SK-N-SH (cell line): ENCODE data around the gene CA4. TPM values are rescaled to one million over a fixed set of nuclear protein-coding genes. Genes with fewer than 3 reads are reported as not detected.

Experiments
- CTCF ChIA-PET: fragments of 300-600, 350-600 bp; formaldehyde crosslinking; extraction: SDS; loops from one replicate; lab custom pipeline; 2021; lab: Yijun Ruan, JAX
- POLR2A ChIA-PET: fragments of 350-600 bp; sonication (Branson Sonifier 250); formaldehyde crosslinking; extraction: SDS; loops from one replicate; lab custom pipeline; 2020; ENCODE audit warnings: antibody characterized with exemption, inconsistent platforms; lab: Yijun Ruan, JAX
- DNase-seq: peaks from one replicate; pipeline ENCODE4 v3.0.0; 2012
- H2AFZ ChIP-seq: fragments of 200-600 bp; sonication (generic); 2 replicates; pipeline ENCODE4 v1.8.1; 2016; ENCODE audit warnings: antibody characterized with exemption, mild to moderate bottlenecking, low read depth
- H3F3A ChIP-seq: fragments of 200-600 bp; sonication (generic); replicated peaks from 2 replicates; pipeline ENCODE3; 2016; ENCODE audit warnings: antibody characterized with exemption, mild to moderate bottlenecking; ENCODE audit not compliant: insufficient read depth
- H3K27ac ChIP-seq, 2 experiments: fragments of 200-500 bp in 1 of 2; fragments of 200-600 bp in 1 of 2; sonication (Bioruptor generic) in 1 of 2; sonication (generic), shearing (Covaris generic) in 1 of 2; 2 replicates each; pipeline versions ENCODE4 v1.5.1 to v1.6.1; 2014 to 2016; ENCODE audit warnings: low read depth in 2 of 2, inconsistent platforms in 1 of 2, low read length in 1 of 2, mild to moderate bottlenecking in 1 of 2, mixed read lengths in 1 of 2
- H3K27me3 ChIP-seq: fragments of 200-600 bp; sonication (generic), shearing (Covaris generic); 2 replicates; pipeline ENCODE4 v1.6.1; 2016; ENCODE audit warnings: mixed run types; ENCODE audit not compliant: insufficient read depth
- H3K36me3 ChIP-seq, 2 experiments: fragments of 200-500 bp in 1 of 2; fragments of 200-600 bp in 1 of 2; sonication (Bioruptor generic) in 1 of 2; sonication (generic) in 1 of 2; replicated peaks in 1 of 2; 2 replicates each; pipeline versions ENCODE3 to v1.5.1; 2014 to 2016; ENCODE audit warnings: low read length in 1 of 2, mild to moderate bottlenecking in 1 of 2; ENCODE audit not compliant: insufficient read depth in 2 of 2, control insufficient read depth in 1 of 2
- H3K4me1 ChIP-seq, 2 experiments: fragments of 200-500 bp in 1 of 2; fragments of 200-600 bp in 1 of 2; sonication (Bioruptor generic) in 1 of 2; sonication (generic), shearing (Covaris generic) in 1 of 2; 2 replicates each; pipeline versions ENCODE4 v1.5.1 to v1.6.1; 2014 to 2016; ENCODE audit warnings: low read depth in 1 of 2, low read length in 1 of 2, mixed run types in 1 of 2; ENCODE audit not compliant: insufficient read depth in 2 of 2, control insufficient read depth in 1 of 2
- H3K4me2 ChIP-seq: fragments of 200-600 bp; sonication (generic), shearing (Covaris generic); 2 replicates; pipeline ENCODE4 v1.6.1; 2017; ENCODE audit warnings: mixed run types
- H3K4me3 ChIP-seq, 2 experiments: fragments of 200-500 bp in 1 of 2; fragments of 200-600 bp in 1 of 2; sonication (Bioruptor generic) in 1 of 2; sonication (generic), shearing (Covaris generic) in 1 of 2; 2 replicates each; pipeline versions ENCODE4 v1.5.1 to v1.8.1; 2014 to 2016; ENCODE audit warnings: low read depth in 2 of 2, inconsistent platforms in 1 of 2, low read length in 1 of 2, mild to moderate bottlenecking in 1 of 2, mixed read lengths in 1 of 2, moderate library complexity in 1 of 2
- H3K79me2 ChIP-seq: fragments of 200-600 bp; sonication (generic); 2 replicates; pipeline ENCODE4 v1.8.1; 2017; ENCODE audit warnings: mild to moderate bottlenecking; ENCODE audit not compliant: insufficient read depth
- H3K9ac ChIP-seq: fragments of 200-600 bp; sonication (generic); 2 replicates; pipeline ENCODE4 v1.6.1; 2017; ENCODE audit warnings: mixed run types
- H3K9me2 ChIP-seq: fragments of 200-600 bp; sonication (generic); 2 replicates; pipeline ENCODE4 v1.6.1; 2017; ENCODE audit warnings: mixed run types
- H3K9me3 ChIP-seq: fragments of 200-600 bp; sonication (generic); 2 replicates; pipeline ENCODE4 v1.6.1; 2017; ENCODE audit warnings: mixed run types, mild to moderate bottlenecking, moderate library complexity
- H4K20me1 ChIP-seq: fragments of 200-600 bp; sonication (generic); 2 replicates; pipeline ENCODE4 v1.6.1; 2017; ENCODE audit warnings: mild to moderate bottlenecking, mixed run types; ENCODE audit not compliant: insufficient read depth
- CHD2 ChIP-seq: fragments of 150-350 bp; IDR thresholded peaks from 2 replicates; pipeline ENCODE4 v1.6.1; 2018; ENCODE audit warnings: low read length; ENCODE audit not compliant: partially characterized antibody
- ELF1 ChIP-seq: IDR thresholded peaks from 2 replicates; pipeline ENCODE4 v1.4.0; 2012
- FOSL2 ChIP-seq: IDR thresholded peaks from 2 replicates; pipeline ENCODE4 v1.4.0; 2012; ENCODE audit warnings: low read depth, mild to moderate bottlenecking, moderate library complexity, borderline replicate concordance
- FOXM1 ChIP-seq: IDR thresholded peaks from 2 replicates; pipeline ENCODE4 v1.4.0; 2012; ENCODE audit warnings: low read depth, mild to moderate bottlenecking
- IRF3 ChIP-seq: fragments of 150-350 bp; IDR thresholded peaks from 2 replicates; pipeline ENCODE4 v1.6.1; 2016; ENCODE audit warnings: mild to moderate bottlenecking, low read depth, low read length
- MEF2A ChIP-seq: IDR thresholded peaks from 2 replicates; pipeline ENCODE4 v1.4.0; 2012; ENCODE audit warnings: low read depth, borderline replicate concordance
- MXI1 ChIP-seq: IDR thresholded peaks from 2 replicates; pipeline ENCODE4 v1.6.1; 2012; ENCODE audit warnings: mild to moderate bottlenecking, low read depth, low read length, improper control_type of control experiment
- NFIC ChIP-seq: IDR thresholded peaks from 2 replicates; pipeline ENCODE4 v1.4.0; 2012; ENCODE audit warnings: borderline replicate concordance
- PBX3 ChIP-seq: IDR thresholded peaks from 2 replicates; pipeline ENCODE4; 2012
- RCOR1 ChIP-seq: fragments of 150-350 bp; IDR thresholded peaks from 2 replicates; pipeline ENCODE4 v1.6.1; 2017; ENCODE audit warnings: antibody characterized with exemption, low read length
- REST ChIP-seq: IDR thresholded peaks from 2 replicates; pipeline ENCODE4 v1.6.1; 2012; ENCODE audit warnings: mild to moderate bottlenecking, low read depth, low read length, moderate library complexity
- SIN3A ChIP-seq: IDR thresholded peaks from 2 replicates; pipeline ENCODE4 v1.6.1; 2012; ENCODE audit warnings: low read depth, mild to moderate bottlenecking, low read length, moderate library complexity, borderline replicate concordance
- SMC3 ChIP-seq: IDR thresholded peaks from 2 replicates; pipeline ENCODE4 v1.6.1; 2012; ENCODE audit warnings: low read depth, low read length, improper control_type of control experiment
- TAF1 ChIP-seq: IDR thresholded peaks from 2 replicates; pipeline ENCODE4 v1.6.1; 2012; ENCODE audit warnings: low read depth, mild to moderate bottlenecking, low read length, moderate library complexity, borderline replicate concordance
- TCF12 ChIP-seq: IDR thresholded peaks from 2 replicates; pipeline ENCODE4 v1.4.0; 2012
- TEAD4 ChIP-seq: IDR thresholded peaks from 2 replicates; pipeline ENCODE4 v1.4.0; 2012; ENCODE audit warnings: mild to moderate bottlenecking, borderline replicate concordance; ENCODE audit not compliant: insufficient read depth
- USF1 ChIP-seq: IDR thresholded peaks from 2 replicates; pipeline ENCODE4 v1.4.0; 2012; ENCODE audit warnings: low read depth, borderline replicate concordance
- USF2 ChIP-seq: fragments of 150-350 bp; IDR thresholded peaks from 2 replicates; pipeline ENCODE4 v1.6.1; 2017; ENCODE audit warnings: antibody characterized with exemption, low read length, low read depth, borderline replicate concordance
- YY1 ChIP-seq: IDR thresholded peaks from 2 replicates; pipeline ENCODE4 v1.4.0; 2012; ENCODE audit warnings: low read depth, mild to moderate bottlenecking
- ZBTB33 ChIP-seq: IDR thresholded peaks from 2 replicates; pipeline ENCODE4 v1.4.0; 2012; ENCODE audit warnings: low read depth, borderline replicate concordance
- WGBS: methylation state at CpG from one replicate; pipeline ENCODE4 v1.1.6; 2017; ENCODE audit warnings: low lambda C conversion rate; 5-methylcytosine and 5-hydroxymethylcytosine counted together
- polyA plus RNA-seq, 3 experiments: library from polyadenylated mRNA; depleted of rRNA; stranded (reverse); fragments of >200 nt; gene quantifications; 2 replicates each; pipeline ENCODE4 v1.2.3, GENCODE V29; 2012

The CA4 gene
- polyA plus RNA-seq, 1 of the 3 experiments (the other 2 are of a cell fraction) = 0.21 TPM

GRCh38 chr17:60159479-60159866 is 9.7 kb downstream of the CA4 start:
- H3K4me3 ChIP-seq = no peak overlapping the region
- H3K9me2 ChIP-seq = no peaks in the 10 kb centered on the region
- H3K27ac ChIP-seq = no peak overlapping the region
- no peak for DNase-seq
- no peaks in the 10 kb centered on the region for H4K20me1 ChIP-seq
- no peaks in the 10 kb centered on the region for H3K27me3 ChIP-seq
- no peaks in the 10 kb centered on the region for H3K36me3 ChIP-seq
- H3K9ac ChIP-seq = no peak overlapping the region
- H3F3A ChIP-seq = no peaks in the 10 kb centered on the region
- no peaks in the 10 kb centered on the region for H3K79me2 ChIP-seq
- peaks cover 4 to 10% of the 10 kb centered on the region in 2 experiments; a peak in 2 of 4 replicates for H3K4me1 ChIP-seq
- ChIA-PET CTCF (interaction anchor here (1.0 to 2.3 kb wide), 7 partner anchors 8 to 480 kb away, joined by 3 to 10 read pairs (median 4); no protein-coding TSS in a partner anchor), POLR2A (no interaction called here)
- no peaks in the 10 kb centered on the region for H3K9me3 ChIP-seq
- TF ChIP-seq REST (no peak), RCOR1 (no peak), TEAD4 (no peak), SMC3 (no peak), MXI1 (no peak), ELF1 (no peak), ZBTB33 (no peak), MEF2A (no peak), PBX3 (no peak), NFIC (no peak), TAF1 (no peak), CHD2 (no peak), YY1 (no peak), SIN3A (no peak), TCF12 (no peak), USF2 (no peak), FOSL2 (no peak), IRF3 (no peak), USF1 (no peak), FOXM1 (no peak)
- H3K4me2 ChIP-seq = no peak overlapping the region
- no peak overlapping the region for H2AFZ ChIP-seq
- WGBS = 93% methylated on average over 6 of the region's 6 CpGs
